Measurements from ENCODE around the gene ABHD1.

GRCh38 chr2:27138111-27138510 lies 14.5 kb downstream of the ABHD1 start:
- TF ChIP-seq CTCF (IDR thresholded peaks at IDR 0.05; ENCODE audit: low read depth, low read length) (no peak), EZH2phosphoT487 (IDR thresholded peaks at IDR 0.05; ENCODE audit: low read depth) (no peak)

Data from OCI-LY3 (cell line).